CD4-positive, alpha-beta T cell treated with Interleukin-17A for 4 hours (primary cell): ENCODE measurements around the gene SNX13.
"Not testable (repeated sequence)": the region's sequence is repeated elsewhere in the genome, so short reads cannot be mapped to it uniquely, and the experiment has no call there.

Source experiments
- DNase-seq: peaks from one replicate; pipeline ENCODE4 v3.0.0-alpha.2; 2020; ENCODE audit warnings: mixed read lengths

Gene SNX13

GRCh38 chr7:17909310-17909709, 31.0 kb downstream of the SNX13 start:
- DNase-seq, result not testable (repeated sequence)

- DNase-seq, result no peak
Observed at GRCh38 chr7:17907014-17907413, 33.3 kb downstream of the SNX13 start.

DNA sequence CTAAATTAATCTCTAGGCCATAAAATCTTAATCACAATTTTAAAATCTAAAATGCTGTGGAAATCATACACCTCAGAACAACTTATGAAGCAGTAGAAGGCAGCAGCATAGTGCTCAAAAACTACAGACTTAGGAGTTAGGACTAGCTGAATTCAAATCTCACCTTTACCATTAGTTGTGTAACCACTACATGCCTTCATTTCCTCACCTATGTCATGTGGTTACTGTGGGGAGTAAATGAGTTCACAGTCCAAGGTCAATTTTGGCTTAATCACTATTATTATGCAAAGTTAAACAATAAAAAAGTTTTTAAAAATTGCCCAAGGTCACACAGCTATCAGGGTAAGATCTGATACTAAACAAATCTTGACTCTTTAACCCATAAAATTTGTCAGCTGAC, 37.0 kb downstream of the SNX13 start:
- no peak for DNase-seq

DNA sequence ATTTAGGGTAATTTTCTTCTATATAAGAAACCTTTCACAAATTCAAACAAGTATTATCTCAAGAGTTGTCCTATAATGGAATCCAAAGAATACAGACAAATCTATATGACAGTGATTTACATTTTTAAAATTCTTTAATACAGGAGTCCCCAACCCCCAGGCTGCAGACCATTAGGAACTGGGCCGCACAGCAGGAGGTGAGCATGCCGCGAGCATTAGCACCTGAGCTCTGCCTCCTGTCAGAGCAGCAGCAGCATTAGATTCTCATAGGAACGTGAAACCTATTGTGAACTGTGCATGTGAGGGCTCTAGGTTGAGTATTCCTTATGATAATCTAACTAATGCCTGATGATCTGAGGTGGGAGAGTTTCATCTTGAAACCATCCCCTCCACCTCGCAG, 37.7 kb downstream of the SNX13 start:
- DNase-seq, result no peak

DNA sequence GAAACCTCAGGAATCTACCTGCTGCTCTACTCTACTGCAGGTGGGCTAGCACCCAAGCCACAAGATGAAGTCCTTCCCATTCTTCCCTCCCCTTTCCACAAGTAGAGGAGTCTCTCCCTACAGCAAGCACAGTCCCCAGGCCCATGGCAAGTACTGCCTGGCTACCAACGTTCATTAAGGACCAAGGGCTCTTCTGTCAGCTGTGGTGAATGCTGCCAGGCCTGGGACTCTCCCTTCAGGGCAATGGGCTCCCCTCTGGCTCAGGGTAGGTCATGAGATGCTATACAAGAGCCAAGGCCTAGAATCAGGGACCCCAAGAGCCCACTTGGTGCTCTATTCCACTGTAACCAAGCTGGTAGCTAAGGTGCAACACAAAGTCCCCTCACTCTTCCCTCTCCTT, 39.8 kb downstream of the SNX13 start:
- DNase-seq, result no peak

- DNase-seq, result no peak
Observed at GRCh38 chr7:17898111-17898510, 42.2 kb downstream of the SNX13 start.

GRCh38 chr7:17887286-17887685, 53.0 kb downstream of the SNX13 start:
- DNase-seq, result no peak

DNA sequence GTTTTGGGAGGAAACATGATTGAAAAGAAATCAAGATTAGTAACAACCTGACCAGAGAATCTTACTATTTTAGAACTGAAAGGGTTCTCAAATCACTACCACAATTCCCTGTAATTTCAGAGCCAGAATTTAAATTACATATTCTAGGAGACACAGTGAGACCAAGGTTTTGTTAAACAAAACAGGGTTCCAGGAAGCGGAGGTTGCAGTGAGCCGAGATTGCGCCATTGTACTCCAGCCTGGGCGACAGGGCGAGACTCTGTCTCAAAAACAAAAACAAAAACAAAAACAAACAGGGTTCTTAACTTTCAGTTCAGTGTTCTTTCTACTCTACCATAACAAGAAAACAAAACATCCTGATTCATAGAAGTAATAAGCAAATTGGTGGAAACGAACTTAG, 57.6 kb downstream of the SNX13 start:
- DNase-seq, result no peak

DNA sequence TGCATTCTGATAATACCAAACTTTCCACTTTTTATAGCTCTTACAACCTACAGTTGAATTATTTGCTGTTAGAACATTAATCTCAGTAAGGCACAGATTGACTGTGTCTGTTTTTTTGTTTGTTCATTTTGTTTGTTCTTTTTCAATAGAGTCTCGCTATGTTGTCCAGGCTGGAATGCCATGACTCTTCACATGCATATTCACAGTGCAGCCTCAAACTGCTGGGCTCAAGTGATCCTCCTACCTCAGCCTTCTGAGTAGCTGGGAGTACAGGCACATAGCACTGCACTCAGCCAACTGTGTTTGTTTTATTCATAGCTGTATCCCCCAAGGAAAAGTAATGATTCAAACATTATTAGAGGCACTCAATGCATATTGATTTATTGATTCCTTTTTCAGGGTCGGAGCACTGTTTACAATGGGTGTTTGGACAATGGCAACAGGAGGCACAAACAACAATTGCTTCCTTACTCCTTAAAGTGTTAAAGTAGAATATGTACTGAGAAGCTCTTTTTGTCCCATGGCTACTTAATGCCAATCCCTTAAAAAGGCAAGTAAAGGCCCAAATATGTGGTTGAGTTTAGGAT, 61.1 kb downstream of the SNX13 start:
- DNase-seq, result no peak

GRCh38 chr7:17878627-17879026, 61.7 kb downstream of the SNX13 start:
- DNase-seq, result no peak

DNA sequence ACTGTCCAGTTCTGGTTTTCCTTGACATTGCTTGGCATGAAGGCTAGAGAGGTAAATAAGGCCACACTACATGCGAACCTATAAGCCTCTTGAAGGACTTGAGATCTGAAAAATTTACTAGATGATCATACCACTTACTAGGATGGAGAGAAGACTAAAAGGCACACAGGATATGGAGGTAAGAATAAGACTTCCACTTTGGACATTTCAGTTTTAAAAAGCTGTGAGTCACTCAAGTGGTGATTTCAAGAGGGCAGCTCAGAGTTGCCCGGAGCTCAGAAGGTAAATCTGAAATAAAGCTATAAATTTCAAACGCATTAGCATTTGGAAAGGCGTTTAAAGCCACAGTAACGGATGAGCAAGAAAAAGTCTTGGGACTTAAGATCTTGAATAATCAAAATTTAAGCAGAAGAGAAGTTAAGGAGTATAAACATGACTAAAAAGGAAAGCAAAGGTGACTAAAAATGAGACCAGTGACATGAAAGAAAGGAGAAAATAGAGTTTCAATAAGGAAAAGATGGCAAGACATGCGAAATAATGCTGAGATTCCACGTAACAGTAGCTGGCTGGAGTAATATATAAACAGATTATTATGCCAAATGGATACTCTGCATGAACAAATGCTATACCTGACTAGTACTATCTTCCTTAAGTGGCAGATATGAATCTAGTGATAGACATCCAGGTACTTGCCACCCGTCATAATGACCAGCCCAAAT, 68.3 kb downstream of the SNX13 start:
- DNase-seq, result no peak

- DNase-seq, result no peak
Observed at GRCh38 chr7:17870406-17870805, 69.9 kb downstream of the SNX13 start.

GRCh38 chr7:17863809-17864143, 76.5 kb downstream of the SNX13 start:
- DNase-seq, result no peak

DNA sequence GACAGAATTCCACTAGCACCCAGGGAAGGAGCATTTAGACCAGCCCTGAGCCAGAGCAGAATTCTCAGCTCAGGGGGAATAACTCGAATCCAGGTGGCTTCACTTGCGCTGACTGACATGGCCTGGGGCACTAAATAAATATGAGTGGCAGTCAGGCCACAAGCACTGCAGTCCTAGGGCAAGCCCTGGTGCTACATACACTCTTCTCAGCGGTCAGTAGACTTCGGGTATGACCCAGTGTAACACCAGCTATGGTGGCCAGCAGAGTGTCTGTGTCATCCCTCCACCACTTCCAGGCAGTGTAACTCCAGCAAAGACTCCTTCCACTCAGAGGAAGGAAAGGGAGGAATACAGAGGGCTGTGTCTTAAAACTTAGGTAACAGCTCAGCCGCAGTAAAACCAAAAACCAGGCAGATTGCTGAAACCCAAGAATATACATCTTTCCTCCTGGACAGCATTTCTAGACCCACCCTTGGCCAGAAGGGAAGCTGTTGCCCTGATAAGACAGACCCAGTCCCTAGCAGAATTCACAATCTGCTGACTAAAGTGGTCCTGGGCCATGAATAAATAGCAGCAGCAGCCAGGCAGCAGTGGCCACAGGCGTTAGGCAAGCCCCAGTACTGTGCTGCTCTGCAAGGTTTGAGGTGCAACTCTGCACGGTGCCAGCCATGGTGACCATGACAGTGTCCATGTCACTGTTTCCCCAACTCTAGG, 77.0 kb downstream of the SNX13 start:
- DNase-seq, result no peak

DNA sequence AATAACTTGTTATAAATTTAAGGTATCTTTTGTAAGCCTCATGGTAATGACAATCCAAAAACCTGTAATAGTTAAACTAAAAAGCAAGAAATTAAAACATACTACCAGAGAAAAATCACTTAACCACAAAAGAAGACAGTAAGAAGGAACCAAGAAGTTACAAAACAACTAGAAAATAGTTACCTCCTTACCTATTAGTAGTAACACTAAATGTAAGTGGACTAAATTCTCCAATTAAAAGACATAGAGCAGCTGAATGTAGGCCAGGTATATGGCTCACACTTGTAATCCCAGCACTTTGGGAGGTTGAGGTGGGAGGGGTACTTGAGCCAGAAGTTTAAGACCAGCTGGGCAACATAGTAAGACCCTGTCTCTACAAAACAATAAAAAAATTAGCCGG, 84.0 kb downstream of the SNX13 start:
- DNase-seq, result no peak

- no peak for DNase-seq
Observed at GRCh38 chr7:17855202-17855601, 85.1 kb downstream of the SNX13 start.

- DNase-seq, result no peak
Observed at GRCh38 chr7:17854261-17855047, 85.8 kb downstream of the SNX13 start.

- no peak for DNase-seq
Observed at GRCh38 chr7:17852361-17852760, 87.9 kb downstream of the SNX13 start.

DNA sequence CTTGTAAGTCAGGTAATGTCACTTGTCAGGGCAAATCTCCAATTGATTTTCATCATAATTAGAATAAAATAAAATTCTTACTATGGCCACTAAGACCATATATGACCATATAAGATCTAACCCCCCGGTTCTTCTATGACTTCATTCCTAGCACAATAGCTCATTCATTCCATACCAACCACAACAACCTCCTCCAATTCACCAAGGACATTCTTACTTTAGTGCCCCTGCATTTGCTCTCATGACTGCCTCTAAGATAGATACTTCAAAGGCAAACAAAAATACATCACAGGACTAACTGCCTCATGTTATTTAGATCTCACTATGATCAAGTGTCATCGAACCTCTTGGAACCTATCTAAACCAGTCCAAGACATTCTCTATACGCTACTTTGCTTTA, 90.8 kb downstream of the SNX13 start:
- DNase-seq, result no peak

DNA sequence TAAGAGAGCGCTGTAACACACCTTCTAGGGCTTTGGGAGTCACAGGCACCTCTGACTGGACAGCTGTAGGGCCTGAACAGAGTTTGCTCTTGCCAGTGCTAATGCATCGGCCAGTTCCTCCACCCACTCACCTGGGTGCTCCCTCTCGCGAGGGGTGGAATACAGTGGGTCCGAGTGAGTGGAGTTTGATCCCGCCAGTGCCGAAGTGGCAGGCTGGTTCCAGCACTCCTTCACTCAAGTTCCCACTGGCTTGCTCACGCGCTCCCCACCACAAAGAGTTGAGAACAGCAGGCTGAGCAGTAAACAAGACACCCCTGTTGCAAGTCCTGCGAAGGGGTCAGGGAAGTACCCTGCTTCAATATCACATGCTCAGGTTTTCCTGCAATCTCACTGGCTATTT, 91.8 kb downstream of the SNX13 start:
- DNase-seq, result no peak

DNA sequence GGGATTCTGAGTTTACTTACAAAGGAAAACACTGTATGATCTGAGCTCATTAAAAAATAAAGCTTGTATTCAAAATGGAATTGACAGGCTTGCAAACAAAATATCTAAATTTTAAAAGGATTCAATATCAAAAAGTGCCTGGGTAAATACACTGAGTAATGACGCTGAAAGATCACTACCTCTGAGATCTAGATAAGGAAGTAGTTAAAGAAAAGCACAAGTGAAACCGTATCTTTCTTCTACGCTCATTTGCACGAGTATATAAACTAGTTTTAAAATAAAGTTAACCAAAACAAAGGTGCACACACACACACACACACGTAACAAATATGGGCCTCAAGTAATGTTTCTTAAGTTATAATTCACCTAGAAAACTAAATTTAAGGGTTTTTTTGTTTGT, 93.4 kb downstream of the SNX13 start:
- no peak for DNase-seq

DNA sequence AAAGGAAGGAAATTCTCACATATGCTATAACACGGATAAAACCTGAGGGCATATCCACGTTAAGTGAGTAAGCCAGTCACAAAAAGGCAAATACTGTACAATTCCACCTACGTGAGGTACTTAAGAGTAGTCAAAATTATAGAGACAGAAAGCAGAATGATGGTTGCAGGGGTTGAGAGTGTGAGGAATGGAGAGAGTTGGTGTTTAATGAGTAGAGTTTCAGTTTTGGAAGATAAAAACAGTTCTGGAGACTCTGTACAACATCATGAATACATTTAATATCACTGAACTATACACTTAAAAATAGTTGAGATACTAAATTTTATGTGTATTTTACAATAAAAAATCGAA, 95.1 kb downstream of the SNX13 start:
- no peak for DNase-seq

DNA sequence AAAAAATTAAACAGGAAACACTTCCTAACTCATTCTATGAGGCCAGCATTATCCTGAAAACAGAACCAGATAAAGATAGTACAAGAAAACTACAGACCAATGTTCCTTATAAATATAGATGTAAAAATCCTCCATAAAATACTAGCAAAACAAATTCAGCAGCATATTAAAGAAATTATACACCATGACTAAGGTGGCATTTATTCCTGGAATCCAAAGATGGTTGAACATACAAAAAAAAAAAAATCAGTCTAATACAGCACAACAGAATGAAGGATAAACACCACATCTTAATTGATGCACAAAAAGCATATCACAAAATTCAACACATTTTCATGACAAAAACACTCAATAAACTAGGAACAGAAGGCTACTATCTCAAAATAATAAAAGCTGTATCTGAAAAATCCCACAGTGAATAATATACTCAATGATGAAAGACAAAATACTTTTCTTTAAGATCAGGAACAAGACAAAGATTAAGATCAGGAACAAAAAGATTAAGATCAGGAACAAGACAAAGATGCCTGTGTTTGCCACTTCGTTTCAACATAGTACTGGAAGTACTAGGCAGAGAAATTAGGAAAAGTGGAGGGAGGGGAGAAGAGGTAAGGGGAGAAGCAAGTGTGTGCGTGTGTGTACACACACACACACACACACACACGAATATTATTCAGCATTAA, 95.6 kb downstream of the SNX13 start:
- no peak for DNase-seq
